IMR-90 (cell line): ENCODE measurements around the gene CDS1.

Source experiments
- CEBPB ChIP-seq: IDR thresholded peaks from 2 replicates; pipeline ENCODE4 v1.6.1; 2012; ENCODE audit warnings: low read depth, low read length, improper control_type of control experiment
- CHD1 ChIP-seq: IDR thresholded peaks from 2 replicates; pipeline ENCODE4 v1.6.1; 2012; ENCODE audit warnings: low read depth, low read length, improper control_type of control experiment
- FOS ChIP-seq: fragments of 150-350 bp; IDR thresholded peaks from 2 replicates; pipeline ENCODE4 v1.6.1; 2016; ENCODE audit warnings: low read depth, low read length
- MAFK ChIP-seq: IDR thresholded peaks from 2 replicates; pipeline ENCODE4 v1.6.1; 2012; ENCODE audit warnings: low read depth, low read length, improper control_type of control experiment
- MAZ ChIP-seq: IDR thresholded peaks from 2 replicates; pipeline ENCODE4 v1.6.1; 2012; ENCODE audit warnings: low read depth, mild to moderate bottlenecking, low read length, improper control_type of control experiment, moderate library complexity, borderline replicate concordance
- MXI1 ChIP-seq: IDR thresholded peaks from 2 replicates; pipeline ENCODE4 v1.6.1; 2012; ENCODE audit warnings: low read depth, mild to moderate bottlenecking, low read length, moderate library complexity, borderline replicate concordance
- NFE2L2 ChIP-seq: fragments of 150-350 bp; IDR thresholded peaks from 2 replicates; pipeline ENCODE4 v1.6.1; 2016; ENCODE audit warnings: low read depth, mild to moderate bottlenecking, low read length
- POLR2A ChIP-seq: IDR thresholded peaks from 2 replicates; pipeline ENCODE4 v1.6.1; 2012; ENCODE audit warnings: mild to moderate bottlenecking, low read depth, low read length
- RAD21 ChIP-seq: IDR thresholded peaks from 2 replicates; pipeline ENCODE4 v1.6.1; 2012; ENCODE audit warnings: low read length, improper control_type of control experiment
- RFX5 ChIP-seq: IDR thresholded peaks from 2 replicates; pipeline ENCODE4 v1.8.0; 2012; ENCODE audit warnings: low read depth, mild to moderate bottlenecking, low read length, moderate library complexity
- SMC3 ChIP-seq: fragments of 150-350 bp; IDR thresholded peaks from 2 replicates; pipeline ENCODE4 v1.6.1; 2016; ENCODE audit warnings: low read depth, mild to moderate bottlenecking, antibody characterized with exemption, low read length, moderate library complexity
- TF ChIP-seq, protein P1 (sequence below): conservative IDR thresholded peaks from 2 replicates; pipeline ENCODE4 v1.5.1; 2012; ENCODE audit warnings: mild to moderate bottlenecking, low read depth, low read length, improper control_type of control experiment

- TF ChIP-seq, protein P1, sequence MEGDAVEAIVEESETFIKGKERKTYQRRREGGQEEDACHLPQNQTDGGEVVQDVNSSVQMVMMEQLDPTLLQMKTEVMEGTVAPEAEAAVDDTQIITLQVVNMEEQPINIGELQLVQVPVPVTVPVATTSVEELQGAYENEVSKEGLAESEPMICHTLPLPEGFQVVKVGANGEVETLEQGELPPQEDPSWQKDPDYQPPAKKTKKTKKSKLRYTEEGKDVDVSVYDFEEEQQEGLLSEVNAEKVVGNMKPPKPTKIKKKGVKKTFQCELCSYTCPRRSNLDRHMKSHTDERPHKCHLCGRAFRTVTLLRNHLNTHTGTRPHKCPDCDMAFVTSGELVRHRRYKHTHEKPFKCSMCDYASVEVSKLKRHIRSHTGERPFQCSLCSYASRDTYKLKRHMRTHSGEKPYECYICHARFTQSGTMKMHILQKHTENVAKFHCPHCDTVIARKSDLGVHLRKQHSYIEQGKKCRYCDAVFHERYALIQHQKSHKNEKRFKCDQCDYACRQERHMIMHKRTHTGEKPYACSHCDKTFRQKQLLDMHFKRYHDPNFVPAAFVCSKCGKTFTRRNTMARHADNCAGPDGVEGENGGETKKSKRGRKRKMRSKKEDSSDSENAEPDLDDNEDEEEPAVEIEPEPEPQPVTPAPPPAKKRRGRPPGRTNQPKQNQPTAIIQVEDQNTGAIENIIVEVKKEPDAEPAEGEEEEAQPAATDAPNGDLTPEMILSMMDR: no peak
- TF ChIP-seq POLR2A (no peak), CHD1 (no peak), SMC3 (no peak), CEBPB (no peak), FOS (no peak), RAD21 (no peak), RFX5 (no peak), MAZ (no peak), MXI1 (no peak), MAFK (no peak), NFE2L2 (no peak)
Observed at GRCh38 chr4:84614891-84615290, 32.0 kb downstream of the CDS1 start.
